GM21619 (cell line): Measurements from ENCODE around the gene CD274.
"Not testable (repeated sequence)": the region's sequence is repeated elsewhere in the genome, so short reads cannot be mapped to it uniquely, and the experiment has no call there.

ENCODE experiments used
- ATAC-seq: cut with Tn5 transposase; IDR thresholded peaks from one replicate; pipeline ENCODE4 v1.9.1; 2021; ENCODE audit not compliant: unreplicated experiment

The CD274 gene

DNA sequence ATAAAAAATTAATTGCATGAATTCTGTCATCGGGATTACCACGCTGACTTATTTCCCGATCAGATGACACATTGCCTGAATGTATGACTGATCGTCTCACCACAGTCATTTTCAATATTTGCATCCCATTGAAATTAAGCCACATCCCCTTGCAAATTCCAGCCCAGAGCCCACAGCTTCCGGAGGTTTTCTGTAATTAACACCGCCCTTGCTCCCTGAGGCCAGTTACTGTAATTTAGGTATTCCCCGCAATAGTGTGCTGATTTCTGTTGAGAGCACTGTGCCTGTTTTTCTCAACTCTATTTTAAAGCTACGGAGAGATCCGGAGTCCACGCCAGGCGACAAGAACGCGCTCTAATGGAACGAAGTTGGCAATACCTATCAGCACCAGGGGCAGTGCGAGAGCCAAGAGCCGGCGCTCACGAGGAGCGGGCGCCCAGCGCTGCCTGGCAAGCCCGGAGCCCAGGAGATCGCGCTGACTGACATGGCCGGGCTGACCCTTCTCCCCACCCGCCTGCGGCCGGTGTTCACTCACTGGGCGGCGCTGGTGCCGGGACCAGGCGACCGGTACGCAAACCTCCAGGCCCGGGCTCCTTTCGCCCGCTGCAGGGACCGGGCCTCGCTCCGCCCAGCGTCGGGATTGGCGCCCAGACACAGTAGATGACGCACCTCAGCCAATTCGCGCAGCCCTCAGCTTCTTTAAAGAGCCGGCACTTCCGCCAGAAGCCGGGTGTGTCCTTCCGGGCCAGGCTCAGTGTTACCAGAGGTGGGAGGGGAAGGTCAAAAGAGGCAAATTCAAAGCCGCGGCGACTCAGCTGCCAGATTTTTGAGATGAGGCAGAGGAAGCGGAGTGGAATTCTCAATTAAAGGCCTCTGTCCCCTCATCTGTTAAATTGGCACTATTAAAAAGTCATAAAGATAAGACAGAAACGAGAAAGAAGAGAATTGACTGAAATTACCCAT is 12.8 kb upstream of the CD274 start, which contains the start of gene PLGRKT:
Gene PLGRKT, minus strand, starts transcription at position 672 of the 963 bp plus-strand sequence. CDS start 5,948 bp downstream, outside the sequence.
- ATAC-seq = peak; percentile 86

DNA sequence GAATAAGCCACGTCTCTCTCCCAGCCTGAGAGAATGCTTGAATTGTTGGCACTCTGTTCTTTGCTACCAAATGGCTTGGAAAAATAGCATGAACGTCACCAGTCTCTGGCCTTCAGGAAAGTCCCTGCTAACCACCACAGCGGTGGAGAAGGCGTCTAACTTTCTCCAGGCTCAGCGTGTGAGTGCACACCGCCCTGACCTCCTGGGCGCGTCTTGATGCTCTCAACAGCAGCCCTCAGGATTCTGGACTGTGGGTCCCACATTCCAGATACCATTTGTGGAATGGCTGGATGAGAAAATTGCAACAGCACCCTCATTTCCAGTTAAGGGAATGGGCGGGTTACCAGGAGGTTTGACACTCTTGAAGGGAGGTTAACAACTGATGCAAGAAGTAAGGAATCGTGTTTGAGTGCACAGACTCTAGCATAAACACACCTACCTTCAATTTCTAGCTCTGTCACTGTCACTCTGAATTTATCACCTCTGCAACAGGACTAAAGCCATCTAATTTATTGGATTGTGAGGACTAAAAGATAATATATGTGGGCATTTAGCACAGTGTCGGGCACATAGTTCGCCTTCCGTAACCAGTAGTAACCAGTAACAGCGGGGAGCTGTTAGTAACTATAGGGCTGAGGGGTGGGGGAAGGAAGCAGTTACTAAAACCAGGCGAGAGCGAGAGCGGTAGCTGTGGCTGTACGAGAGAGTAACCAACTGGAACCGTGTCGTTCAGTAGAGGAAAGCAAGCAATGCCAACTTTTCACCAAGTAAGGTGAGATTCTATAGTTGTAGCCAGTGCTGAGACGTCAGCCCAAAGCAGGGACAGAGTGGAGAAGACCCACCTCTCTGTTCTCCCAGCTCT is 11.8 kb upstream of the CD274 start:
- peak; percentile 65 for ATAC-seq

DNA sequence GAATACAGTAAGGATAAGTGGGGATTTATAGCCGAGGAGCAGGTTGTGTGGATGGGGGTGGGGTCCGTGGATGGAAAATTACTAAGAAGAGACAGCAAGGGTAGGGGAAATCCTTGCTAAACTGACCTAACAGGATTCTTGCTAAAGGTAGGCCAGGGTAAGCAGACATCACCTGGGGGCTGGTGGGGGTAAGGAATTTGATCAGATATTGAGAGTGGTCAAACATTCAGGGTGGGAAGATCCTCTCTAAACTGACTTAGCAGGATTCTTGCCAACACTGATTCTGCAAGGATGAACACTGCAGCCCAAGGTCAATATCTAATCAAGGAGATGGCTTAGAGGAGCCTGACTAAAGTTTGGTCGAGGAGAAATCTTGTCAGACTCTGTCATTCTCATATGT is 9.9 kb upstream of the CD274 start:
- no peak for ATAC-seq

DNA sequence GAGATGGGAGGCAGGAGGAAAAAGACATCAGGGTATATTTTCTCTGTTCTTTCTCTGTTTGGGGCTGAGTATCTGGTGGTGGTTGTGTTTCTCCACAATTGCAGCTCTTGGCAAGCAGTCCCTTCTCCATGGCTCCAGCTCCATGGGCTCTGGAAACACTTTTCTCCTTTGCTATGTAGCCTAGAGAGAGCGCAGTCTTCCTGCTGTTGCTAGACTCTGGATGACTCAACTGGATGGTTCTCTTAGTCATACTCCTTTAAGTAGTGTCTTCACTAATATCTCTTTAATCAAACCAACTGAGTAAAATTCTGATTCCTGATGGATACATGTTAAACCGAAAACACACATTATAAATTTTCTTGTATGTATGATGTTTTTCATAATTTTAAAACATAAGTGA is 9.3 kb upstream of the CD274 start:
- ATAC-seq = no peak

DNA sequence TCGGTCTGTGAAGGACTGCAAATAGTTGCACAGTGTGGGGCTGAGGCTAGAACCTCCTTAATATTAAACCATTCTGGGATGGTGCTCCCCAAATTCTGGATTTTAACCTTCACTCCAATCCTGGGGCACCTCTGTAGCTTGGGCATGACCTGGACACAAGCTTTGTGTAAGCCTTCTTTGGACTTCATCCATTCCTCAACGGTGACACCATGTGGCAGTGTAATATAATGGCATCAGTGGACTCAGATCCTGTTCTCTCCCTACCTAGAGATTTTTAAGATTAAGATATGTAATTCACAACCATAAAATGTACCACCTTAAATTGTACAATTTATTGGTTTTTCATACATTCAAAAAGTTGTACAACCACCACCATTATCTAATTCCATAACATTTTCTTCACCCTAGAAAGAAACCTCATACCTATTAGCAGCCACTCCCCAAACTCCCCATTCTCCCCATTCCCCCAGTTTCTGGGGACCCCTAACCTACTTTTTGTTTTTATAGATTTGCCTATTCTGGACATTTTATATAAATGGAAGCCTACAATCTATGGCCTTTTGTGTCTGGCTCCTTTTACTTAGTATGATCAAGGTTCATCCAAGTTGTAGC is 7.8 kb upstream of the CD274 start:
- ATAC-seq = no peak

DNA sequence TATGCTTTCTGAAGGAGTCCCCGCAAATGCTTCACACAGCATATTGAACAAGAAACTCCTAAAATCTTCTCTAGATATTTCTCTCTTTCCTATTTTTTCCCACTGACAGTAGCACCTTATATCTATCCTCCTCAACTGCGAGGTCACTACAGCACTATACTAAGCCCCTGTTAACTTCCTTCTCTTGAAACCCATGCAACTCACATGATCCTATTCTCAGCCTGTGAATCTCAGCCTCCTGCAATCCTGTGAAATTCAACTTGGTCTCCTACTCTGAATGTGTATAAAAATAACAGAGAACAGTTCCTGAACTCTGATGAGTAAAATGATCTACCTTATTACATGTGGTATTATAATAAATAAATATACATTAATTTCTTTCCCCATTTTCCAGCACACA is 6.5 kb upstream of the CD274 start:
- ATAC-seq = no peak

DNA sequence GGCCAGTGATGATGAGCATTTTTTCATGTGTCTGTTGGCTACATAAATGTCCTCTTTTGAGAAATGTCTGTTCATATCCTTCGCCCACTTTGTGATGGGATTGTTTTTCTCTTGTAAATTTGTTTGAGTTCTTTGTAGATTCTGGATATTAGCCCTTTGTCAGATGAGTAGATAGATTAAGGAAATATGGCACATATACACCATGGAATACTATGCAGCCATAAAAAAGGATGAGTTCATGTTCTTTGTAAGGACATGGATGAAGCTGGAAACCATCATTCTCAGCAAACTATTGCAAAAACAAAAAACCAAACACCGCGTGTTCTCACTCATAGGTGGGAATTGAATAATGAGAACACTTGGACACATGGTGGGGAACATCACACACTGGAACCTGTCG is 5.2 kb upstream of the CD274 start:
- ATAC-seq = not testable (repeated sequence)

DNA sequence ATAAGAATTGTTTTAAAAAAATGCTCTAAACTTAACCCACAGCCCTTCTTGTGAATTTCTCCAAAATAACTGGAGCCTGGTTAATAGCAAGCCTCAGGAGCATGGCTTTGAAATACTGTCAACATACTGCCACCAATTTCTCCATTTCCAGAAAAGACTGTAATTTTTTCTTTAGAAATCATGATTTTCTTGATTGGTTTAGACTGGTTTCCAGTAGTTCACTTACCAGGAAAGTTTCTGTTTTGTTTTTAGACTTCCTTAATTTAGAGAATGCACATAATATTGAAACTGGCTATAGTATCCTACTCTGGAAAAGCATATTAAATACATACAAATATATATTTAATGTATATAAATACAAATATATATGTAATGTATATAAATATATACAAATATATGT is 4.5 kb upstream of the CD274 start:
- no peak for ATAC-seq

DNA sequence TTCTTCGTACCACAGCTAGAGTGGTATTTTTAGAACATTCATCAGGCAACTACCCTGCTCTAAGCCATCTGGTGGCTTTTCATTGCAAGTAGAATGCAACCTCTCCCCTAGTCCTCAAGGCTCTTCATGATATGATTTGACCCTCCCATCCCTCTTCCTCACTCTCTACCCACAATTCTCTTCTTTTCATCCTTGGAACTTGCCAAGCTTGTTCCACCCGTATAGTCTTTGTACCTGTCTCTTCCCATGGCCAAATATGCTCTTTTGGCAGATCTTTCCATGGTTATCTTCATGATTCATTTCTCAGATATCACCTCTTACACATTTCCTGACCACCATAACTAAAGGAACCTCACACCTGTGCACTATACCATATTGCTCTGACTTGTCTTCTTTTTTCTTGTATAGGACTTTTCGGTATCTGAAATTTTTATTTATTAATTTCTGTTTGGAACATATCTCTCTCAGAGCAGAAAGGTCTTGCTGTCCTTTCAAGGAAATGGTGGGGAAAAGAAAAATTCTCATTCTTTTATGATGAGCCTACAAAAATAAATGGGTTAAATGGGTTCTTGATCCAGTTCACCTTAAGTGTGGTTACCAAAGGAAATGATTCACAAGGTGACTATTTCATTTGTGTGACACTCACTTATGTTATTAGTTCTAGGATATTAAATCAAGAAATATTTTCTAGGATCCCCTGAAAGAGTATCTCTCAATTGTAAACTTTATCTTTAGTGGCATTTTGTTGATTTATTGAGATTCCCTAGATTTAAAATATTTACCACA is 3.7 kb upstream of the CD274 start:
- ATAC-seq = no peak

DNA sequence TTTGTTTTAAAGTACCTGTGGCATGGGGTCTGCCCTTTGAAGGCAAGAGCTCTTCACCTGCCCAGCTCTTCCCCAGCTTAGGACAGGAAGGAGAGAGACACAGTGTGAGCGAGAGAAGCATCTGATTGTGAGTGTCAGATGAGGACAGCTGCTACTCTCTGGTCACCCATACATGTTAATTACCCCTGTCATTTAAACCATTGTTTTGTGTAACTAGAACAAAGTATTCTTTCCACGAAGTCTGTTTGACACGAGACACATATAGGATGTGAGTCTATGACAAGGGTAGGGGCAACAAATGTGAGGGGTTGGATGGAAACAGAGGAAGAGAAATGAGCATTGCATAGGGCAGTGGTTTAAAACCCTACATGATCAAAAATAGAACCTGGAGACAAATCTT is 3.0 kb upstream of the CD274 start:
- ATAC-seq = no peak

DNA sequence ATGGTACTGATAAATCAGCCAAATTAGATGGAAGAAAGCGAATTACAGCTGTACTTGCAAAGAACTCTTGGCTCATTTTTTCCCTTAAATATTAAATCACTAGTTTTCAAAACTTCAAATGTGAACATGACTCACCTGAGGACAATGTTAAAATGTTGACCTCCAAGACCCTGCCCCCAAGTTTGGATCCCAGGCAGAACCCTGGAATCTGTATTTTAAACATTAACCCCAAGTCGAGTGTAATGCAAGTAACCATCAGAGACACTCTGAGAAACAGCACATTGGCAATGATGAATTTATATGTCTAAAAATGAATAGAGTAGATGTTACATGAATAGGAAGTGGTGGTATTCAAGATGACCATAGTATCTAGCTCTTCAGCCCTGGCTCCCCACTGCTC is 2.3 kb upstream of the CD274 start:
- no peak for ATAC-seq

DNA sequence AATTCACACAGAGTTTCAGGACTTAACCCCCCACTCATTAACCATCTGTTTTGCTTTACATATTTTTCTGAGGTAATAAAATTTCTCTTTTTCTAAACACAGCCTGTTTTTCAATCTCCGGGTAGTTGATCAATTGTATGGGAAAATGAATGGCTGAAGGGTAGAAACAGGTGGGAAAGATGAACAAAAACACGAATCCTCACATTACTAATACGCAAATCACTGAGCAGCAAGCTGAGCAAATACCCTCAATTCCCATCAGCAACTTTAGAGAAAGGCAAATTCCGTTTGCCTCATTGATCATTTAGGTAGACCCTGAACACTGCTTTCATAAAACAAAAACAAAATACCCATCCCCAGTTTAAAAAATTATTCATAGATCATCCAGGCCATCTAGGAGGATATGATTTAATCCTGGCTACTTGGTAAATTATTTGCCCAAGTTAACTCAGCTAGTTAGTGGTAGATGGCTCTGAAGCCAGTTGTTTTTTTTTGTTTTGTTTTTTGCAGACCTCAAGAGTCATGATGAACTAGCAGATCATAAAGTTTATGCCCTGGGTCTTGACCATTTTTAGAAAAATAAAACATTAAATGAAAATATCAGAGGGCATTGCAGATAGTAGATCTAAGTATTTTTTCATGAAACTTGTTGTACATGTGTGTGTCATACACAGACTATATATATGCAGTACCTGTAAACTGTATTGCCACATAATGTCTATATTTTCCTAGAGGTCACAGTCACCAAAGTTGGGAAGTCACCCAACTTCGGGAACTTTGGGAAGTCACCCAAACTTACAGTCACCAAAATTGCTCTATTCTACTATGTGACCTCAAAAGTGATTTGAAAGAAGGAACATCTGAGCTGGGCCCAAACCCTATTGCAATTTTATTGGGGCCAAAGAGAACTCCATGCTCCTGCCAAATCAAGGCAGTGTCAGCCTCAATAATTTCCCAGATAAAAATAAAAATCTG is 1.6 kb upstream of the CD274 start:
- ATAC-seq = no peak

DNA sequence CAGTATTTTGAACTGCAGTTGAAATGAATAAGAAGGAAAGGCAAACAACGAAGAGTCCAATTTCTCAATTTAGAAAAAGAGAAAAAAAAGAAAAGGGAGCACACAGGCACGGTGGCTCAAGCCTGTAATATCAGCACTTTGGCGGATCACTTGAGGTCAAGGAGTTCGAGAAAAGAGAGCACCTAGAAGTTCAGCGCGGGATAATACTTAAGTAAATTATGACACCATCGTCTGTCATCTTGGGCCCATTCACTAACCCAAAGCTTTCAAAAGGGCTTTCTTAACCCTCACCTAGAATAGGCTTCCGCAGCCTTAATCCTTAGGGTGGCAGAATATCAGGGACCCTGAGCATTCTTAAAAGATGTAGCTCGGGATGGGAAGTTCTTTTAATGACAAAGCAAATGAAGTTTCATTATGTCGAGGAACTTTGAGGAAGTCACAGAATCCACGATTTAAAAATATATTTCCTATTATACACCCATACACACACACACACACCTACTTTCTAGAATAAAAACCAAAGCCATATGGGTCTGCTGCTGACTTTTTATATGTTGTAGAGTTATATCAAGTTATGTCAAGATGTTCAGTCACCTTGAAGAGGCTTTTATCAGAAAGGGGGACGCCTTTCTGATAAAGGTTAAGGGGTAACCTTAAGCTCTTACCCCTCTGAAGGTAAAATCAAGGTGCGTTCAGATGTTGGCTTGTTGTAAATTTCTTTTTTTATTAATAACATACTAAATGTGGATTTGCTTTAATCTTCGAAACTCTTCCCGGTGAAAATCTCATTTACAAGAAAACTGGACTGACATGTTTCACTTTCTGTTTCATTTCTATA is 602 bp upstream of the CD274 start:
- no peak for ATAC-seq

DNA sequence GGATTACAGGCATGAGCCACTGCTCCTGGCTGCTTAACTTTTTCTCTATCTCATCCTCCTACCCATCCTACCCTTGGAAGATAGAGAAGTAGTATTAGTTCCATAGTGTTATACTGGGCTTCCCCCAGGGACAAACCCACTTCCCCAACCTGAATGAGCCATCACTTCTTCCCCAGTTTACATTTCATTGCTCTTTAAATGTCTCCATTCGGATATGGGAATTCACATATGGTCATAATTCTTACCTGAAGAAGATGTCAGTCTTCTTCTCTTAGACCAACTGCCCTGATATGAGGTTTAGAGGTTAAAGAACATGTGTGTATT is 1.9 kb downstream of the CD274 start:
- no peak for ATAC-seq

DNA sequence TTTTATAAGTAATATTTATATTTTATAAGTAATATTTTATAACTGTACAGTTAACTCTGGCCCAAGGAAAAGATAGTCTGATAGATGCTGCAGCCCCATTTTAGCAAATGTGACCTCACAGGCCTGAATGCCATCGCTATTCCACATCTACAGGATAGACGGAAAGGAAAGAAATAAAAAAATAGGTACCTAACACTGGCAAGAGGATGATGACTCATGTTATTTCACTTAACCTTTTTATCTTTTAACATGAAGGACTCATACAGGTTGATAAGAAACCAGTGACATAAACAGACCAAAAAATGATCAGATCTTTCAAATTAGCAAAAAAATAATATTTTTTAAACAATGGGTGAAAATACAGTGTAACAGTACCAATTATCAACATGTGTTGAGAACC is 2.7 kb downstream of the CD274 start:
- no peak for ATAC-seq

DNA sequence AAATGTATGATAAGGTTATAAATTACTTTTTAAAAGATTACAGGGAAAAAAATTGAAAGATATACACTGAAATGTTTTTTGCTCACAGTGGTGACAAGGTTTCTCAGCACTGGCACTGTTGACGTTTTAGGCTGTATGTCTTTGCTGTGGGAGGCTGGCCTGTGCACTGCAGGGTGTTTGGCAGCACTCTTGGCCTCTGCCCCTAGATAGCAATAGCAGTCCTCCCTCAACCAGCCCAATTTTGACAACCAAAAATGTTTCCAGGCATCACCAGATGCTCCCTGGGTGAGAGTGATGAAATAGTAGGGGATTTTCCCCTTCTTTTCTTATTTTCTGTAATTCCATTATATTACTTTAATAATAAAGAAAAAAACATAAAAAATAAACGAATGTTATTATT is 3.3 kb downstream of the CD274 start:
- no peak for ATAC-seq

DNA sequence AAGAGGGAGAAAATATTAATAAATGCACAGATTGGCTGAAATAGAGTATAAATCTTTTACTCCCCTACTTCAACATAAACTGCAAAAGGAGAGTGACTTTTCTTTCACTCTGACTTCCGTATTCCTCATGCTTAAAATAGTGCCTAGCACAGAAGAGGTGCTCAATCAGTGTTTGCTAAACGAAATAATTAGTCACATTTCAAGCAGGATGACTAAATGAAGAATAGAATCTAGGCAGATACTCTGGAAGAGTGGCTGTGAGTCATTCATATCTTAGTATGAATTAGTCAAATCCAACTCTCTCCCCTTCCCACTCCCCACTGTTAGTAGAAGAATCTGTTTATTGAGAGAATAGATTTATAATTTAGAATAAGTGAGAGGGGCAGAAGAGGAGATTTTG is 4.8 kb downstream of the CD274 start:
- no peak for ATAC-seq

DNA sequence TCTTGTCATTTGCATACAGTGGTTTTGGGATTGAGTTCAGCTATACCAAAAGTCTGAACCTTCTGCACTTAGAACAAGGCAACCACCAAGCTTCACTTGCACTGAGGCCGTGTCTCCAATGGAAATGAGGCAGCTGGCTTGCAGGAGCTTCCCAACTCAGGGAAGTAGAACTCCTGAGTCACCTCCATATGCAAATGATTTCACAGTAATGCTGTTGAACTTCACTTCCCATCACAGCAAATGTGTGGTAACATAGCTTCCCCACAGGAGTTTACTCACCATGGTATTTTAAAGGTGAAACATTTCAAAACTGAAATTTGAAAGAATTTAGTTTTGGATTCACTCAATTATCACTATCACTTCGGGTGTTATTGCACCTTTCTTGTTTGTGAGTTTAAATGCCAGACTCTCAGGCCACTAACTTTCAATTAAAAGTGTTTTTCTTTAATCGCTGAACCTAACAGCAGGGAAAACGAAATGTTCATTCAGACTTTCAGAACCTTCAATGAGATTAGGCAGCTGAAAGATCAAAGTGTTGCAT is 9.0 kb downstream of the CD274 start:
- ATAC-seq = peak; percentile 64
